Heart left ventricle (tissue), 16 donors: Measurements from ENCODE around the gene KCTD13. TPM values are rescaled to one million over a fixed set of nuclear protein-coding genes. Genes with fewer than 3 reads are reported as not detected.

Experiments used
- ATAC-seq, 4 donors: fragments of 200-7000 bp; cut with Tn5 transposase; one replicate each; pipeline ENCODE4 v1.9.1; 2020 to 2022; ENCODE audit warnings: moderate library complexity in 4 of 4, mild to moderate bottlenecking in 3 of 4, moderate number of reproducible peaks in 1 of 4
- DNase-seq, 5 donors: peaks; one replicate each; pipeline ENCODE4 v3.0.0-alpha.2; 2020
- H3K27ac ChIP-seq, 12 donors: fragments of 200-600 bp; sonication (generic) in 4 of 12; one replicate each; pipeline versions ENCODE4 v1.5.0 to v1.8.0; 2016 to 2022; ENCODE audit warnings: mild to moderate bottlenecking in 2 of 12
- H3K27me3 ChIP-seq, 9 donors: fragments of 200-600 bp; sonication (generic) in 2 of 9; one replicate each; pipeline versions ENCODE4 v1.5.1 to v1.8.0; 2016 to 2022; ENCODE audit warnings: mild to moderate bottlenecking in 3 of 9
- H3K36me3 ChIP-seq, 9 donors: fragments of 200-600 bp; sonication (generic) in 2 of 9; one replicate each; pipeline versions ENCODE4 v1.5.0 to v1.8.0; 2018 to 2022; ENCODE audit warnings: mild to moderate bottlenecking in 2 of 9
- H3K4me1 ChIP-seq, 12 donors: fragments of 200-600 bp; sonication (generic) in 4 of 12; one replicate each; pipeline versions ENCODE4 v1.5.0 to v1.8.0; 2016 to 2022; ENCODE audit warnings: mild to moderate bottlenecking in 3 of 12
- H3K4me3 ChIP-seq, 12 donors: fragments of 200-600 bp; sonication (generic) in 4 of 12; one replicate each; pipeline versions ENCODE4 v1.5.0 to v1.8.0; 2017 to 2022; ENCODE audit warnings: mild to moderate bottlenecking in 9 of 12, moderate library complexity in 4 of 12
- H3K9me3 ChIP-seq, 12 donors: fragments of 200-600 bp; sonication (generic) in 4 of 12; one replicate each; pipeline versions ENCODE4 v1.5.0 to v1.8.0; 2016 to 2022; ENCODE audit warnings: mild to moderate bottlenecking in 1 of 12
- POLR2A ChIP-seq, 2 donors: fragments of 450-650 bp; IDR thresholded peaks; one replicate each; pipeline ENCODE4 v1.6.1; 2017; ENCODE audit warnings: antibody characterized with exemption in 2 of 2, mild to moderate bottlenecking in 2 of 2, moderate library complexity in 2 of 2
- WGBS, 4 donors: extraction: QIAGEN DNeasy Blood & Tissue Kit in 2 of 4; methylation state at CpG; one replicate each; pipeline versions ENCODE4 v1.1.5 to v1.1.7; 2013 to 2018; 5-methylcytosine and 5-hydroxymethylcytosine counted together
- intact Hi-C, 10 donors: fragments of 100-400 bp; cut with DNase I; formaldehyde crosslinking; loops; one replicate each; pipeline versions ENCODE4 v1.11.1 to v1.14.2; 2022
- polyA plus RNA-seq, 2 donors: library from polyadenylated mRNA; stranded (reverse); fragments of 200-250 nt; gene quantifications; one replicate each; pipeline ENCODE4 v1.2.3, GENCODE V29; 2013
- total RNA-seq, 9 donors: library from RNA; depleted of rRNA in 2 of 9; stranded (reverse); fragments of >200 nt in 2 of 9; fragmentation: NEBNext Ultra II Directional in 3 of 9; extraction: Animal tissue kit (Norgen Biotek cat#: 25700) in 3 of 9; gene quantifications; one replicate each; pipeline versions ENCODE4 v1.1.0 to v1.2.4, GENCODE V29; 2016 to 2023
- TF ChIP-seq, protein P1 (sequence below), 12 donors: fragments of 200-600 bp; sonication (generic) in 4 of 12; IDR thresholded peaks; one replicate each; pipeline versions ENCODE4 v1.5.0 to v1.8.0; 2018 to 2022; ENCODE audit warnings: antibody characterized with exemption in 12 of 12, mild to moderate bottlenecking in 5 of 12
- donor health status: ischemic (EF 13 %, LVEDD 7.1; RV severe dilation, severe dysfunction).
- donor health status: healthy with polysubstance abuse.
- donor health status: DM: no; HTN: yes; CAD: no.
- donor health status: DM: no; HTN: no; CAD: no.
- donor health status: ischemic (EF 25% LVEDD 6.9; RV normal size, moderate dysfunction).
- donor health status: ischemic (EF 25% LVEDD 5.7; RV mildly dilated, moderate dysfunction).
- donor health status: healthy.
- donor health status: DM: yes; HTN: yes; CAD: no.
- donor health status: ischemic (EF 35%, LVEDD 5.7; RV mildly dilated, moderate dysfunction).
- donor health status: nonischemic (EF 11% LVEDD 7.7; RV severe dilation, severe dysfunction).
- donor health status: DM: yes; HTN: yes; CAD: no.
- donor health status: PGD.
- donor health status: ischemic (EF 29% LVEDD 5.4; RV normal size, mild dysfunction).
- donor health status: nonischemic (EF 23%, LVEDD 6.1; RV moderate dilation, normal function).

Gene KCTD13
- total and polyA plus RNA-seq, 11 donors = 3.6 to 9.1 (median 6.6) TPM

DNA sequence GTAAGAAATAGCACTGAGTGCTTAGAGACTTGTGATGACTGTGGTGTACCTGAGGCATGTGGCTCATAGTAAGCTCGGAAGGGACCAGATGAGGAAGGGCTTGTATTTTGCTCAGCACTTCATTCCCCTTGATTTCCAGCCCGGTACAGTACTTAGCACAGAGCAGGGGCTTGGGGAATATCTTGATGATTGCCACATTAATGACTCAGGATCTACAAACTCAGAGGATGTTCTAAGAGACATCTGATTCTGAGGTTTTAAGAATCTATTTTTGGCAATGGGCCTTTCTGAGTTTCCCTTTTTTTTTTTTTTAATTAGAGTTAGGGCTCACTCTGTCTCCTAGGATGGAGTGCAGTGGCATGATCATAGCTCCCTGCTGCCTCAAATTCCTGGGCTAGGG is 16.6 kb downstream of the KCTD13 start:
- intact Hi-C loops = no loop called here

DNA sequence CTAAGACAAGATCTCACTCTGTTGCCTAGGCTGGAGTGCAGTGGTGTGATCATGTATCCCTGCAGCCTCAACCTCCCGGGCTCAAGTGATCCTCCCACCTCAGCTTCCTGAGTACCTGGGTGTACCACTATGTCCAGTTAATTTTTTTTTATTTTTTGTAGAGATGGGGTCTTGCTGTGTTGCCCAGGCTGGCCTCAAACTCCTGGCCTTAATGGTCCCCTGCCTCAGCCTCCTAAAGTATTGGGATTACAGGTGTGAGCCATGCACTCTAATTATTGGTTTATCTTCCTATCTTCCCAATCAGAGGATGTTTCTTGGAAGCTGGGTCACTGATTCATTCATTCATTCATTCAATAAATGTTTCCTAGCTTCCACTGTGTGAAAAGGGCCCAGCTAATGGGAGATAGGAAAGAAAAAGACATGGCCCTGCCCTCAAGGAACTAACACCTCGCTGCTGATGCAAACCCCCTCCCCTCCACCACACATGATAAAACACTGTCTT is 17.3 kb downstream of the KCTD13 start:
- H3K36me3 ChIP-seq = peaks cover 0 to 6% (median 0%) of the 10 kb centered on the region in 9 donors
- ATAC-seq (no peak), DNase-seq (no peak)
- no peaks in the 10 kb centered on the region for H3K27me3 ChIP-seq
- 85 to 91% (median 88%) methylated on average over 2 of the region's 2 CpGs for WGBS, 4 donors
- intact Hi-C loops = no loop called here
- no peaks in the 10 kb centered on the region for H3K4me1 ChIP-seq
- H3K9me3 ChIP-seq = no peaks in the 10 kb centered on the region
- H3K27ac ChIP-seq = no peak overlapping the region
- H3K4me3 ChIP-seq = no peak overlapping the region
- TF ChIP-seq, protein P1, sequence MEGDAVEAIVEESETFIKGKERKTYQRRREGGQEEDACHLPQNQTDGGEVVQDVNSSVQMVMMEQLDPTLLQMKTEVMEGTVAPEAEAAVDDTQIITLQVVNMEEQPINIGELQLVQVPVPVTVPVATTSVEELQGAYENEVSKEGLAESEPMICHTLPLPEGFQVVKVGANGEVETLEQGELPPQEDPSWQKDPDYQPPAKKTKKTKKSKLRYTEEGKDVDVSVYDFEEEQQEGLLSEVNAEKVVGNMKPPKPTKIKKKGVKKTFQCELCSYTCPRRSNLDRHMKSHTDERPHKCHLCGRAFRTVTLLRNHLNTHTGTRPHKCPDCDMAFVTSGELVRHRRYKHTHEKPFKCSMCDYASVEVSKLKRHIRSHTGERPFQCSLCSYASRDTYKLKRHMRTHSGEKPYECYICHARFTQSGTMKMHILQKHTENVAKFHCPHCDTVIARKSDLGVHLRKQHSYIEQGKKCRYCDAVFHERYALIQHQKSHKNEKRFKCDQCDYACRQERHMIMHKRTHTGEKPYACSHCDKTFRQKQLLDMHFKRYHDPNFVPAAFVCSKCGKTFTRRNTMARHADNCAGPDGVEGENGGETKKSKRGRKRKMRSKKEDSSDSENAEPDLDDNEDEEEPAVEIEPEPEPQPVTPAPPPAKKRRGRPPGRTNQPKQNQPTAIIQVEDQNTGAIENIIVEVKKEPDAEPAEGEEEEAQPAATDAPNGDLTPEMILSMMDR (IDR thresholded peaks at IDR 0.05) = no peak
- no peak for TF ChIP-seq POLR2A (IDR thresholded peaks at IDR 0.05)

More for the DNA sequence above, 16.6 kb downstream of the KCTD13 start:
- no peak overlapping the region for H3K27ac ChIP-seq
- H3K4me1 ChIP-seq = no peaks in the 10 kb centered on the region
- H3K4me3 ChIP-seq = no peak overlapping the region
- no peaks in the 10 kb centered on the region for H3K27me3 ChIP-seq
- H3K9me3 ChIP-seq = no peaks in the 10 kb centered on the region
- no peak for ATAC-seq
- peaks cover 0 to 13% (median 0%) of the 10 kb centered on the region in 9 donors for H3K36me3 ChIP-seq
- 63 to 81% (median 78%) methylated on average over 2 of the region's 2 CpGs for WGBS, 4 donors
- DNase-seq = no peak
- TF ChIP-seq POLR2A (IDR thresholded peaks at IDR 0.05) = no peak
- TF ChIP-seq, protein P1 (IDR thresholded peaks at IDR 0.05) = no peak

DNA sequence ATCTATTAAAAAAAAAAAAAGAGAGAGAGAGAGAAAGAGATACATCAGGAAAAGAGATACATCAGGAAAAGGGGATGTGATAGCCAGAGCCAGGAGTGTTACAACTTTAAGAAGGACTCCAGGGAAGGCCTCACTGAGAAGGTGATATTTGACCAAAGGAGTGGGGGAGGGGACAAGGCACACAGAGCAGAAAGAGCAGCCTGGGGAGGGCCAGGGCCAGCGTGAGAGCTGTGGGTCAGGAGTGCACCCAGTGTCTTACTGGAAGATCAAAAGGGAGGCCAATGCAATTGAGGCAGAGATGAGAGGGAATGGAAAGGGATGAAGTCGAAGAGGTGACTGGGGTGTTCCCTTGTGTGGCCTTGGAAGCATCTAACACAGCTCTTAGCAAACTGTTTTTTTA is 18.1 kb downstream of the KCTD13 start:
- H3K4me1 ChIP-seq = no peaks in the 10 kb centered on the region

DNA sequence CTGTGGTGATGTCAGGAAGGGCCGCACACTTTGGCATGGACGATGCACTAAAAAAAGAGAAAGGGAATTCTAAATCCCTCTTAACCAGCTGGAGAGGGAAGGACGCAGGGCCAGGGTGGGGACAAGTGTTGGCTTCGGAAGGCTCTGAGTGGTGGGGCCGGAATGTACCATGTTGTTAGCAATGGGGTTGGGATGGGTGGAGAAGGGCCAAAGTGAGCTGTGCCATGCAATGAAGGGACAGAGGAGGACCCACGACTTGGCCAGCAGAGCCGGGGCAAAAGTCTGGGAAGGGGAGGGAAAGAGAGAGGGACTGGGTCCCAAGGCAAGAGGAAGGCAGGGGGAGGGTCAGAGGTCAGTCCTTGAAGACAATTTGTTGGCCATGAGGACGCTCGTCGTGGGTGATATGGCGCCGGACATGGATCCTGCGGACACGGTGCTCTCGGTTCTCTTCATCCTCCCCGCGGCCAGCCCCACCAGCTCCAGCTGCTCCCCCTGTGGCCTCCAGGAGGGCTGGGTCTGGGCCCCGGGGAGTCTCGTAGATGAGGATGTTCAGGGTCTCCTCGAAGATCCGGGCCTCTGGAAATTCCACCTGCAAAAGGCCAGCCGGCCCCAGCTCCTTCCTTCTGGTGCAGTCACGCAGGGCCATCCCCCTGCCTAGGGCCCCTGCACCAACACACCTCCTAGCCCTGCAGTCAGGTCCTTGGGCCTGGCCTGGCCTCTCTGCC is 19.3 kb downstream of the KCTD13 start:
- 77 to 84% (median 81%) methylated on average over 17 to 23 of the region's 23 CpGs for WGBS, 4 donors
- intact Hi-C loops = no loop called here
- no peak for ATAC-seq

More for the DNA sequence above, 18.1 kb downstream of the KCTD13 start:
- TF ChIP-seq, protein P1 (IDR thresholded peaks at IDR 0.05) = no peak
- TF ChIP-seq POLR2A (IDR thresholded peaks at IDR 0.05) = no peak
- peaks cover 0 to under 1% (median 0%) of the 10 kb centered on the region in 9 donors for H3K36me3 ChIP-seq
- H3K4me3 ChIP-seq = no peak overlapping the region
- 64 to 75% (median 67%) methylated on average over 2 of the region's 2 CpGs for WGBS, 4 donors
- H3K9me3 ChIP-seq = no peaks in the 10 kb centered on the region
- intact Hi-C loops = no loop called here
- no peak for ATAC-seq
- H3K27me3 ChIP-seq = no peaks in the 10 kb centered on the region
- DNase-seq = no peak
- no peak overlapping the region for H3K27ac ChIP-seq

More for the DNA sequence above, 19.3 kb downstream of the KCTD13 start:
- DNase-seq = no peak
- TF ChIP-seq, protein P1 (IDR thresholded peaks at IDR 0.05) = no peak
- no peak for TF ChIP-seq POLR2A (IDR thresholded peaks at IDR 0.05)
- H3K36me3 ChIP-seq = no peaks in the 10 kb centered on the region
- no peak overlapping the region for H3K4me3 ChIP-seq
- no peak overlapping the region for H3K27ac ChIP-seq
- H3K4me1 ChIP-seq = no peaks in the 10 kb centered on the region
- no peaks in the 10 kb centered on the region for H3K27me3 ChIP-seq
- H3K9me3 ChIP-seq = no peaks in the 10 kb centered on the region
